K562 (cell line): ENCODE data around the gene OPA1. TPM values are rescaled to one million over a fixed set of nuclear protein-coding genes. Genes with fewer than 3 reads are reported as not detected.

Experiments
- ATAC-seq: fragments of 200-7000 bp; cut with Tn5 transposase; 3 replicates; pipeline ENCODE4 v1.9.1; 2020; ENCODE audit warnings: moderate library complexity
- BruUV-seq: library from RNA; stranded (reverse); fragments of 400-500 nt; replicated peaks from 2 replicates; lab custom pipeline; 2021; lab: Mats Ljungman, UMichigan
- CTCF ChIA-PET: fragments of 300-600 bp; formaldehyde crosslinking; extraction: SDS; loops from one replicate; lab custom pipeline; 2021; ENCODE audit warnings: low intra/inter-chr PET ratio; lab: Yijun Ruan, JAX
- POLR2A ChIA-PET: fragments of 300-600, 350-650 bp; sonication (Branson Sonifier 250); formaldehyde crosslinking; extraction: SDS; loops from one replicate; lab custom pipeline; 2021; ENCODE audit warnings: antibody characterized with exemption, inconsistent platforms; lab: Yijun Ruan, JAX
- DNase-seq, 4 experiments: peaks; one replicate each; pipeline versions ENCODE4 v3.0.0 to v3.0.0-alpha.2; 2011 to 2018; ENCODE audit warnings: low spot score in 3 of 4, mixed read lengths in 3 of 4; ENCODE audit errors: extremely low read depth in 1 of 4
- FAIRE-seq: peaks from 2 replicates; lab custom pipeline; 2011; peaks lifted over from hg19 to GRCh38; lab: Jason Lieb, UNC
- H2AFZ ChIP-seq: 2 replicates; pipeline ENCODE4 v1.6.0; 2011; ENCODE audit warnings: low read depth, low read length, control low read depth, inconsistent platforms
- H3K27ac ChIP-seq: fragments of 200-600 bp; 3 replicates; pipeline ENCODE4 v1.8.0; 2011; ENCODE audit warnings: low read depth, mild to moderate bottlenecking, control low read depth, inconsistent platforms, low read length, moderate library complexity, mixed read lengths; ENCODE audit errors: extremely low read depth
- H3K27me3 ChIP-seq, 2 experiments: fragments of 300-600 bp in 1 of 2; 2 replicates in 1 of 2; 3 replicates in 1 of 2; pipeline versions ENCODE4 v1.6.0 to v1.8.0; 2011; ENCODE audit warnings: inconsistent platforms in 2 of 2, low read length in 2 of 2, mild to moderate bottlenecking in 1 of 2, mixed read lengths in 1 of 2, moderate library complexity in 1 of 2; ENCODE audit not compliant: control insufficient read depth in 2 of 2, insufficient read depth in 2 of 2
- H3K36me3 ChIP-seq: fragments of 300-600 bp; 3 replicates; pipeline ENCODE4 v1.8.0; 2011; ENCODE audit warnings: mild to moderate bottlenecking, low read length, inconsistent platforms; ENCODE audit not compliant: control insufficient read depth, insufficient read depth
- H3K4me1 ChIP-seq, 2 experiments: fragments of 200-600 bp in 1 of 2; replicated peaks in 1 of 2; 2 replicates in 1 of 2; 3 replicates in 1 of 2; pipeline versions ENCODE4 v1.5.1 to v1.8.0; 2011; ENCODE audit warnings: inconsistent platforms in 2 of 2, low read length in 2 of 2, mild to moderate bottlenecking in 1 of 2, mixed read lengths in 1 of 2, moderate library complexity in 1 of 2; ENCODE audit not compliant: control insufficient read depth in 2 of 2, insufficient read depth in 2 of 2
- H3K4me2 ChIP-seq: 2 replicates; pipeline ENCODE4 v1.6.1; 2011; ENCODE audit warnings: low read length, control low read depth, inconsistent platforms, mixed read lengths; ENCODE audit not compliant: insufficient read depth
- H3K4me3 ChIP-seq: fragments of 200-600 bp; sonication (generic), shearing (Covaris generic); 2 replicates; pipeline ENCODE4 v1.5.1; 2016; ENCODE audit warnings: control low read depth, inconsistent platforms
- H3K79me2 ChIP-seq: fragments of 200-600 bp; 3 replicates; pipeline ENCODE4 v1.8.0; 2011; ENCODE audit warnings: low read length, inconsistent platforms; ENCODE audit not compliant: control insufficient read depth, insufficient read depth
- H3K9ac ChIP-seq, 2 experiments: 2 replicates each; pipeline versions ENCODE4 v1.6.0 to v1.6.1; 2011; ENCODE audit warnings: low read depth in 2 of 2, low read length in 2 of 2, control low read depth in 1 of 2, inconsistent platforms in 1 of 2, mild to moderate bottlenecking in 1 of 2, mixed read lengths in 1 of 2; ENCODE audit not compliant: insufficient read depth in 1 of 2
- H3K9me1 ChIP-seq: one replicate; pipeline ENCODE4 v1.6.0; 2011; ENCODE audit warnings: inconsistent platforms, mild to moderate bottlenecking, low read length, moderate library complexity; ENCODE audit not compliant: control insufficient read depth, insufficient read depth
- H3K9me3 ChIP-seq: replicated peaks from 2 replicates; pipeline ENCODE4 v1.5.1; 2011; ENCODE audit warnings: low read depth, low read length, inconsistent platforms; ENCODE audit not compliant: control insufficient read depth, insufficient read depth
- H4K20me1 ChIP-seq: replicated peaks from 2 replicates; pipeline ENCODE4 v1.6.1; 2011; ENCODE audit warnings: low read length, inconsistent platforms, mixed read lengths; ENCODE audit not compliant: control insufficient read depth, insufficient read depth
- CREBBP ChIP-seq: IDR thresholded peaks from one replicate; pipeline ENCODE4 v1.6.1; 2012; ENCODE audit warnings: low read depth, mild to moderate bottlenecking, control low read depth, inconsistent platforms, low read length
- DACH1 ChIP-seq: fragments of 450-650 bp; IDR thresholded peaks from 2 replicates; pipeline ENCODE4 v1.6.1; 2018; ENCODE audit not compliant: partially characterized antibody
- GATAD2A ChIP-seq: fragments of 450-650 bp; IDR thresholded peaks from 2 replicates; pipeline ENCODE4 v1.6.1; 2017
- NBN ChIP-seq: fragments of 450-650 bp; IDR thresholded peaks from 2 replicates; pipeline ENCODE4 v1.6.1; 2016; ENCODE audit warnings: low read depth, mild to moderate bottlenecking
- WGBS: fragments of 100-300 bp; shearing (Covaris generic); methylation state at CpG from one replicate; pipeline ENCODE4 v1.1.6; 2016; ENCODE audit warnings: low coverage, mixed read lengths; ENCODE audit not compliant: insufficient coverage; ENCODE audit errors: missing lambda C conversion rate; 5-methylcytosine and 5-hydroxymethylcytosine counted together
- in situ Hi-C: fragments of 300-500 bp; cut with MboI; formaldehyde crosslinking; loops from 4 replicates; pipeline ENCODE4 v1.15.0; 2018; ENCODE audit warnings: inconsistent platforms, mixed read lengths
- intact Hi-C: fragments of 100-400 bp; cut with micrococcal nuclease; formaldehyde crosslinking; loops from 2 replicates; pipeline ENCODE4 v1.14.2; 2022
- polyA plus RNA-seq, 8 experiments: library from polyadenylated mRNA; depleted of rRNA in 4 of 8; stranded (reverse) in 5 of 8; unstranded in 3 of 8; fragments of >200 nt; fragmentation: Nextera tagmentation in 2 of 8; fragmentation: Illumina TruSeq in 1 of 8; extraction: Ambion mirVana in 2 of 8; extraction: Trizol in 1 of 8; gene quantifications; 2 replicates each; pipeline versions ENCODE4 v1.2.1 to v1.2.3, GENCODE V29; 2011 to 2014; ENCODE audit warnings: inconsistent platforms in 1 of 8, missing spikeins in 1 of 8
- total RNA-seq, 7 experiments: library from RNA; depleted of rRNA in 6 of 7; stranded (reverse); fragments of >200 nt in 6 of 7; fragmentation: Illumina TruSeq in 2 of 7; extraction: Trizol in 2 of 7; gene quantifications; 2 replicates each; pipeline versions ENCODE4 v1.2.1 to v1.2.3, GENCODE V29; 2011 to 2021; ENCODE audit warnings: low replicate concordance in 1 of 7
- TF ChIP-seq, protein P1 (sequence below): sonication (generic); formaldehyde crosslinking; IDR thresholded peaks from 2 replicates; pipeline ENCODE4 v1.8.1; 2023; ENCODE audit warnings: mild to moderate bottlenecking, missing genetic modification reagents
- TF ChIP-seq, protein P2 (sequence below): sonication (generic); formaldehyde crosslinking; IDR thresholded peaks from 2 replicates; pipeline ENCODE4 v1.8.0; 2022; ENCODE audit warnings: mild to moderate bottlenecking, missing genetic modification reagents

The OPA1 gene
- total and polyA plus RNA-seq, 9 of the 15 experiments (the other 6 are each of a cell fraction or from before 2014, with no cell fraction given), result 19.7 to 127 (median 94.7) TPM

DNA sequence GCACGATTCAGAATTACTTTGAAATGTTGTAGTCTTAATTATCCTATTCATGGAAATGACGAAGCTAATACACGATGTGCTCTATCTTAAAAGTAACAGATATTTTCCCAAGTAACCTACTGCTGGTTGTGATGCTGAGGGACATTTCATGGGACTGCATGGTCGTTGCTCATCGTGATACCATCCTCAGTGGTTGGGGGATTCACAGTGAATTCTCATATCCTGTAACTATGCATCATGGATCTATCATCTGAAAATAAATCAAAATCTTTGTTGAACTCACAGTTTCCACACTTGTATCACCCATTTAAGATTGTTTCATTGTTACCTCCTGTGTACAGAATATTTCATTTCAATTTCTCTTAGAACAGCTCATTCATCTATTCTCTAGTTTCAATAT, 84.7 kb downstream of the OPA1 start:
- Histone ChIP-seq H3K9ac (no peak overlapping the region), H3K27ac (no peak overlapping the region), H3K4me1 (no peaks in the 10 kb centered on the region), H3K27me3 (no peaks in the 10 kb centered on the region), H3K4me2 (no peak overlapping the region), H3K79me2 (no peaks in the 10 kb centered on the region), H3K4me3 (no peak overlapping the region), H2AFZ (no peak overlapping the region), H4K20me1 (no peaks in the 10 kb centered on the region), H3K9me3 (no peaks in the 10 kb centered on the region), H3K36me3 (peaks cover 46% of the 10 kb centered on the region; the same call in 2 of the 3 replicates), H3K9me1 (no peaks in the 10 kb centered on the region)
- no peak for TF ChIP-seq CREBBP
- ChIA-PET POLR2A (no interaction called here), CTCF (no interaction called here)
- no TSS peak for BruUV-seq
- FAIRE-seq (peak; percentile 40), DNase-seq (no peak), ATAC-seq (no peak)
- WGBS, result 85% methylated on average over 5 of the region's 5 CpGs
- in situ Hi-C loops (no loop called here), intact Hi-C loops (no loop called here)

DNA sequence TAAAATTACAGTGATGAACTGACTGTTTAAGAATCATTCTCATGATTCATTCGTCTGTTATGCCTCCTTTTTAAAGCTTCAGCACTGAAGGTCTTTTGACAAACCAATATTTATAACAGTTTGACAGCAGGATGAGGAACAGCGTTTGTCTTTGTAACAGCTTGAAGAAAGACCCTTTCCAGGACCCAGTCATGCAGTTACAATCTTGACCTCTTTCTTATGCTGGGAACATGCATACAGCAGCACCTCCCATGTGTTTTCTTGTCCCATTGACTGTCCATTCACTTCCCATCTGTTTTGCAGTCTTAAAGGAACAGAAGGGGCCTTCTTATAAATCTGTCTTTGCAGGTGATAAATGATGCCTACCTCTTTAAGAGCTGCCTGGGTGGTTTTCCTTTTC, 87.2 kb downstream of the OPA1 start:
- H3K9ac ChIP-seq, result no peak overlapping the region
- CTCF ChIA-PET, result no interaction called here
- in situ Hi-C loops, result no loop called here
- no peaks in the 10 kb centered on the region for H4K20me1 ChIP-seq
- TF ChIP-seq NBN, result no peak
- no peak for TF ChIP-seq DACH1
- TF ChIP-seq, protein P1, sequence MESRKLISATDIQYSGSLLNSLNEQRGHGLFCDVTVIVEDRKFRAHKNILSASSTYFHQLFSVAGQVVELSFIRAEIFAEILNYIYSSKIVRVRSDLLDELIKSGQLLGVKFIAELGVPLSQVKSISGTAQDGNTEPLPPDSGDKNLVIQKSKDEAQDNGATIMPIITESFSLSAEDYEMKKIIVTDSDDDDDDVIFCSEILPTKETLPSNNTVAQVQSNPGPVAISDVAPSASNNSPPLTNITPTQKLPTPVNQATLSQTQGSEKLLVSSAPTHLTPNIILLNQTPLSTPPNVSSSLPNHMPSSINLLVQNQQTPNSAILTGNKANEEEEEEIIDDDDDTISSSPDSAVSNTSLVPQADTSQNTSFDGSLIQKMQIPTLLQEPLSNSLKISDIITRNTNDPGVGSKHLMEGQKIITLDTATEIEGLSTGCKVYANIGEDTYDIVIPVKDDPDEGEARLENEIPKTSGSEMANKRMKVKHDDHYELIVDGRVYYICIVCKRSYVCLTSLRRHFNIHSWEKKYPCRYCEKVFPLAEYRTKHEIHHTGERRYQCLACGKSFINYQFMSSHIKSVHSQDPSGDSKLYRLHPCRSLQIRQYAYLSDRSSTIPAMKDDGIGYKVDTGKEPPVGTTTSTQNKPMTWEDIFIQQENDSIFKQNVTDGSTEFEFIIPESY (CRISPR knock-in tag), result no peak
- TF ChIP-seq, protein P2, sequence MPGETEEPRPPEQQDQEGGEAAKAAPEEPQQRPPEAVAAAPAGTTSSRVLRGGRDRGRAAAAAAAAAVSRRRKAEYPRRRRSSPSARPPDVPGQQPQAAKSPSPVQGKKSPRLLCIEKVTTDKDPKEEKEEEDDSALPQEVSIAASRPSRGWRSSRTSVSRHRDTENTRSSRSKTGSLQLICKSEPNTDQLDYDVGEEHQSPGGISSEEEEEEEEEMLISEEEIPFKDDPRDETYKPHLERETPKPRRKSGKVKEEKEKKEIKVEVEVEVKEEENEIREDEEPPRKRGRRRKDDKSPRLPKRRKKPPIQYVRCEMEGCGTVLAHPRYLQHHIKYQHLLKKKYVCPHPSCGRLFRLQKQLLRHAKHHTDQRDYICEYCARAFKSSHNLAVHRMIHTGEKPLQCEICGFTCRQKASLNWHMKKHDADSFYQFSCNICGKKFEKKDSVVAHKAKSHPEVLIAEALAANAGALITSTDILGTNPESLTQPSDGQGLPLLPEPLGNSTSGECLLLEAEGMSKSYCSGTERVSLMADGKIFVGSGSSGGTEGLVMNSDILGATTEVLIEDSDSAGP (CRISPR knock-in tag), result peak; percentile 55; the same call in 1 of the 2 replicates
- TF ChIP-seq GATAD2A, result no peak
- TF ChIP-seq, all 486 proteins: peak for 1
- Histone ChIP-seq H3K9me3 (no peaks in the 10 kb centered on the region), H3K36me3 (peaks cover 45% of the 10 kb centered on the region; the same call in 2 of the 3 replicates), H2AFZ (no peak overlapping the region), H3K27ac (no peak overlapping the region), H3K4me1 (no peaks in the 10 kb centered on the region), H3K4me2 (no peak overlapping the region), H3K9me1 (no peaks in the 10 kb centered on the region), H3K27me3 (no peaks in the 10 kb centered on the region), H3K4me3 (no peak overlapping the region), H3K79me2 (no peaks in the 10 kb centered on the region)
- intact Hi-C loops, result no loop called here
- FAIRE-seq, result no peak
- peak in 1 of 4 experiments; percentile 3 for DNase-seq
- no TSS peak for BruUV-seq
- 54% methylated on average over 2 of the region's 2 CpGs for WGBS
- POLR2A ChIA-PET, result no interaction called here
- no peak; the same call in 2 of the 3 replicates for ATAC-seq
